K562 (cell line): Measurements from ENCODE around the gene ZNF780B. TPM values are rescaled to one million over a fixed set of nuclear protein-coding genes. Genes with fewer than 3 reads are reported as not detected.

ENCODE experiments used
- ASH1L ChIP-seq: fragments of 450-650 bp; IDR thresholded peaks from 2 replicates; pipeline ENCODE4 v1.6.1; 2018; ENCODE audit warnings: borderline replicate concordance, mild to moderate bottlenecking, low read depth; ENCODE audit not compliant: partially characterized antibody
- C11orf30 ChIP-seq: fragments of 450-650 bp; IDR thresholded peaks from 2 replicates; pipeline ENCODE4 v1.6.1; 2016; ENCODE audit warnings: low read depth, mild to moderate bottlenecking
- E2F8 ChIP-seq: fragments of 450-650 bp; IDR thresholded peaks from 2 replicates; pipeline ENCODE4 v1.7.1; 2018; ENCODE audit warnings: mild to moderate bottlenecking, low read depth; ENCODE audit not compliant: partially characterized antibody
- GABPA ChIP-seq: fragments of 200-800 bp; sonication (Bioruptor generic); conservative IDR thresholded peaks from 2 replicates; pipeline ENCODE4 v1.6.1; 2016; ENCODE audit warnings: low read depth, missing genetic modification characterization, missing compliant biosample characterization
- HDAC1 ChIP-seq, 2 experiments: fragments of 450-650 bp; IDR thresholded peaks; 2 replicates each; pipeline ENCODE4 v1.6.1; 2016 to 2017; ENCODE audit warnings: inconsistent platforms in 1 of 2, mild to moderate bottlenecking in 1 of 2, moderate library complexity in 1 of 2
- IRF9 ChIP-seq: fragments of 450-650 bp; IDR thresholded peaks from 2 replicates; pipeline ENCODE4 v1.6.1; 2016; ENCODE audit warnings: missing biosample characterization, missing genetic modification characterization
- MGA ChIP-seq: fragments of 450-650 bp; IDR thresholded peaks from 2 replicates; pipeline ENCODE4 v1.6.1; 2016; ENCODE audit warnings: mild to moderate bottlenecking, moderate library complexity
- NONO ChIP-seq, 2 experiments: fragments of 200-400 bp in 1 of 2; fragments of 450-650 bp in 1 of 2; formaldehyde crosslinking in 1 of 2; IDR thresholded peaks; 2 replicates each; pipeline ENCODE4 v1.6.1; 2017; ENCODE audit warnings: low read depth in 2 of 2, mild to moderate bottlenecking in 2 of 2, moderate library complexity in 2 of 2, low read length in 1 of 2
- NRF1 ChIP-seq, 2 experiments: fragments of 450-650 bp; IDR thresholded peaks in 1 of 2; conservative IDR thresholded peaks in 1 of 2; 2 replicates each; pipeline ENCODE4 v1.6.1; 2014; ENCODE audit warnings: mild to moderate bottlenecking in 2 of 2
- PHF8 ChIP-seq: fragments of 200-600 bp; sonication (generic); IDR thresholded peaks from 2 replicates; pipeline ENCODE4 v1.6.1; 2012; ENCODE audit warnings: mixed run types, mild to moderate bottlenecking, inconsistent platforms, low read length, moderate library complexity, borderline replicate concordance
- POLR3A ChIP-seq: IDR thresholded peaks from 2 replicates; pipeline ENCODE4 v1.6.1; 2011; ENCODE audit warnings: borderline replicate concordance, mild to moderate bottlenecking, moderate library complexity; ENCODE audit not compliant: insufficient read length, insufficient read depth; ENCODE audit errors: extremely low read depth
- polyA plus RNA-seq, 8 experiments: library from polyadenylated mRNA; depleted of rRNA in 4 of 8; stranded (reverse) in 5 of 8; unstranded in 3 of 8; fragments of >200 nt; fragmentation: Nextera tagmentation in 2 of 8; fragmentation: Illumina TruSeq in 1 of 8; extraction: Ambion mirVana in 2 of 8; extraction: Trizol in 1 of 8; gene quantifications; 2 replicates each; pipeline versions ENCODE4 v1.2.1 to v1.2.3, GENCODE V29; 2011 to 2014; ENCODE audit warnings: inconsistent platforms in 1 of 8, missing spikeins in 1 of 8
- total RNA-seq, 7 experiments: library from RNA; depleted of rRNA in 6 of 7; stranded (reverse); fragments of >200 nt in 6 of 7; fragmentation: Illumina TruSeq in 2 of 7; extraction: Trizol in 2 of 7; gene quantifications; 2 replicates each; pipeline versions ENCODE4 v1.2.1 to v1.2.3, GENCODE V29; 2011 to 2021; ENCODE audit warnings: low replicate concordance in 1 of 7

Gene ZNF780B
- total and polyA plus RNA-seq, 9 of the 15 experiments (the other 6 are each of a cell fraction or from before 2014, with no cell fraction given), result 3.9 to 18.4 (median 8.8) TPM

GRCh38 chr19:40055832-40056504, at the start of gene ZNF780B (continued):
- TF ChIP-seq MGA (peak; percentile 92), NONO (IDR thresholded peaks at IDR 0.05; ENCODE audit: low read depth in 2 of 2, low read length in 1 of 2) (0 out of 4 replicates have a peak, but pooled peaks of 1 of the 2 experiments have one; percentile 37), ASH1L (no peak), GABPA (peak; percentile 94), IRF9 (tag) (no peak), E2F8 (peak; percentile 69), POLR3A (no peak), HDAC1 (IDR thresholded peaks at IDR 0.05) (peak in 1 of 2 experiments; percentile 46; a peak in 1 of 4 replicates), C11orf30 (peak; percentile 25; the same call in 1 of the 2 replicates), PHF8 (peak; percentile 74; the same call in 1 of the 2 replicates), NRF1 (conservative IDR thresholded peaks at IDR 0.05 in 1 of 2, IDR thresholded peaks at IDR 0.05 in 1 of 2) (peak; percentile 75 to 80)
